ENCODE measurements around the gene CLEC4C. TPM values are rescaled to one million over a fixed set of nuclear protein-coding genes. Genes with fewer than 3 reads are reported as not detected.

The CLEC4C gene
- total RNA-seq, result not detected

GRCh38 chr12:7747246-7747645, at the start of gene CLEC4C:
Gene CLEC4C, minus strand, starts transcription at chr12:7747375. Its CDS starts 27 bp downstream, at chr12:7747348.

GRCh38 chr12:7788884-7789528, 41.8 kb upstream of the CLEC4C start, which contains the start of gene NANOG:
Gene NANOG, plus strand, starts transcription at chr12:7789402. Its CDS starts 213 bp downstream, at chr12:7789615.

GRCh38 chr12:7711133-7711532, 36.0 kb downstream of the CLEC4C start, which contains the start of gene DPPA3:
Gene DPPA3, plus strand, starts transcription at chr12:7711433. Its CDS starts 138 bp downstream, at chr12:7711571.

GRCh38 chr12:7695566-7696197, 51.5 kb downstream of the CLEC4C start, which contains the start of gene GDF3:
Gene GDF3, minus strand, starts transcription at chr12:7695775. Its CDS starts 47 bp downstream, at chr12:7695728.

Small RNA genes within 50 kb of the gene (small RNA-seq; reads per million reads assigned to genes)
- not detected for gene RF00019

Other genes starting within 250 kb of the CLEC4C start
- gene CD163, start 243.6 kb downstream of the CLEC4C start, total RNA-seq, result 2.5 TPM
- gene APOBEC1, start 81.5 kb downstream of the CLEC4C start, total RNA-seq, result not detected
- gene GDF3, start 51.6 kb downstream of the CLEC4C start, total RNA-seq, result not detected
- not detected for gene DPPA3, start 35.9 kb downstream of the CLEC4C start, total RNA-seq
- not detected for gene NANOGNB, start 17.8 kb upstream of the CLEC4C start, total RNA-seq
- gene NANOG, start 42.0 kb upstream of the CLEC4C start, total RNA-seq, result not detected
- 0.23 TPM for gene SLC2A14, start 125.5 kb upstream of the CLEC4C start, total RNA-seq
- gene SLC2A3, start 188.8 kb upstream of the CLEC4C start, total RNA-seq, result 74.5 TPM